ENCODE data around the gene PNMA6E.

PNMA6E gene

DNA sequence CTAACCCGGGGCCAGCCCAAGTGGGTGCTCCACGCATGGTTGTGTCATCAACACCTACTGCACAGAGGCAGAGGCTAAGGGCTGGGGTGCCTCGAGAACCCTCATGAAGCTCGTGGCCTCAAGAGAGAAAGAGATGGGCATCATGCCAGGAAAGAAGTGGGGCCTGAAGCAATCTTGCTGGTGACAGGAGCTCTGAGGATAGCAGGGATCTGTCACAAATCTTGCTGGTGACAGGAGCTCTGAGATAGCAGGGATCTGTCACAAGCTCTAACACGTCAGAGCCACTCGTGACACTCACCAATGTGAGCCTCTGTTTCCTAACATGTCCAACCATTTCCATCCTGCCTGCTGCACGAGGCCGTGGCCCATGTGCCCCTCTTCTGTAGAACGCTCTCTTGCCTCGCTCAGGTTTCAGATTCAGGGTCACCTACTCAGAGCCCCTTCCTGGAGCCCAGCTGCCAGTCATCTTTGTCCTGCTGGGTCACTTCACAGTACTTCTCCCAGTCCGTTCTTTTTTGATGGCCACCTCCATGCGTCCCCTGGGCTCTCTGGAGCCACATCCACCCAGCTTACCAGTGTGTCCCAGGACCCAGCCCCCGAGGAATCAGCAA, 21.1 kb downstream of the PNMA6E start:
- no peak overlapping the region for H3K9ac ChIP-seq (ENCODE audit: low read length)

GRCh38 chrX:153379508-153379907, 21.6 kb downstream of the PNMA6E start:
- no peak overlapping the region for H3K9ac ChIP-seq (ENCODE audit: low read length)
- H3K9me3 ChIP-seq (ENCODE audit: control insufficient read depth, low read depth, low read length) = peaks cover 27% of the 10 kb centered on the region
- no peaks in the 10 kb centered on the region for H3K4me1 ChIP-seq (ENCODE audit: control insufficient read depth, low read depth, low read length)
- H3K36me3 ChIP-seq (ENCODE audit: control insufficient read depth, low read depth, low read length) = no peaks in the 10 kb centered on the region
- no peak overlapping the region for H3K4me3 ChIP-seq (ENCODE audit: low read length)
- no peak overlapping the region for H3K27ac ChIP-seq (ENCODE audit: low read length)
- no peaks in the 10 kb centered on the region for H3K27me3 ChIP-seq (ENCODE audit: control insufficient read depth, insufficient read depth, low read length)

More for the DNA sequence above, 21.1 kb downstream of the PNMA6E start:
- H3K4me3 ChIP-seq (ENCODE audit: low read length) = no peak overlapping the region
- no peak overlapping the region for H3K27ac ChIP-seq (ENCODE audit: low read length)
- H3K36me3 ChIP-seq (ENCODE audit: control insufficient read depth, low read depth, low read length) = no peaks in the 10 kb centered on the region
- peaks cover 26% of the 10 kb centered on the region for H3K9me3 ChIP-seq (ENCODE audit: control insufficient read depth, low read depth, low read length)
- no peaks in the 10 kb centered on the region for H3K27me3 ChIP-seq (ENCODE audit: control insufficient read depth, insufficient read depth, low read length)
- no peaks in the 10 kb centered on the region for H3K4me1 ChIP-seq (ENCODE audit: control insufficient read depth, low read depth, low read length)

- no peak overlapping the region for H3K4me3 ChIP-seq (ENCODE audit: low read length)
- no peak overlapping the region for H3K27ac ChIP-seq (ENCODE audit: low read length)
- peaks cover 26% of the 10 kb centered on the region for H3K9me3 ChIP-seq (ENCODE audit: control insufficient read depth, low read depth, low read length)
- no peak overlapping the region for H3K9ac ChIP-seq (ENCODE audit: low read length)
- no peaks in the 10 kb centered on the region for H3K36me3 ChIP-seq (ENCODE audit: control insufficient read depth, low read depth, low read length)
- H3K27me3 ChIP-seq (ENCODE audit: control insufficient read depth, insufficient read depth, low read length) = no peaks in the 10 kb centered on the region
- H3K4me1 ChIP-seq (ENCODE audit: control insufficient read depth, low read depth, low read length) = no peaks in the 10 kb centered on the region
Observed at GRCh38 chrX:153378607-153379006, 22.5 kb downstream of the PNMA6E start.

DNA sequence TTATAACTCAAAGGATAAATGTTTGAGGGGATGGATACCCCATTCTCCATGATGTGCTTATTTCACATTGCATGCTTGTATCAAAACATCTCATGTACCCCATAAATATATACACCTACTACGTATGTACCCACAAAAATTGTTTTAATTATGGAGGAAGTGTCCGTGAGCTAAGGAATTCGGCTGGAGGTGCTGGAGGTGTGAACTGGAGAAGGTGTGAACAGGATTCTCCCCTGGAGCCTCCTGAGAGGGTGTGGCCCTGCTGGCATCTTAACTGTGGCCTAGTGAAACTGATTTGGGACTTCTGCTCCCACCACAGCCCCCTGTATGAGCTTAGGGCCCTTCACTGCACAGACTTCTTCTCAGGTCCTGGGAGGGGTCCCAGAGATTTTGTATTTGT, 23.4 kb downstream of the PNMA6E start:
- no peak overlapping the region for H3K9ac ChIP-seq (ENCODE audit: low read length)
- no peak overlapping the region for H3K27ac ChIP-seq (ENCODE audit: low read length)
- H3K9me3 ChIP-seq (ENCODE audit: control insufficient read depth, low read depth, low read length) = peaks cover 17% of the 10 kb centered on the region
- H3K4me3 ChIP-seq (ENCODE audit: low read length) = no peak overlapping the region
- no peaks in the 10 kb centered on the region for H3K4me1 ChIP-seq (ENCODE audit: control insufficient read depth, low read depth, low read length)
- no peaks in the 10 kb centered on the region for H3K36me3 ChIP-seq (ENCODE audit: control insufficient read depth, low read depth, low read length)
- no peaks in the 10 kb centered on the region for H3K27me3 ChIP-seq (ENCODE audit: control insufficient read depth, insufficient read depth, low read length)

DNA sequence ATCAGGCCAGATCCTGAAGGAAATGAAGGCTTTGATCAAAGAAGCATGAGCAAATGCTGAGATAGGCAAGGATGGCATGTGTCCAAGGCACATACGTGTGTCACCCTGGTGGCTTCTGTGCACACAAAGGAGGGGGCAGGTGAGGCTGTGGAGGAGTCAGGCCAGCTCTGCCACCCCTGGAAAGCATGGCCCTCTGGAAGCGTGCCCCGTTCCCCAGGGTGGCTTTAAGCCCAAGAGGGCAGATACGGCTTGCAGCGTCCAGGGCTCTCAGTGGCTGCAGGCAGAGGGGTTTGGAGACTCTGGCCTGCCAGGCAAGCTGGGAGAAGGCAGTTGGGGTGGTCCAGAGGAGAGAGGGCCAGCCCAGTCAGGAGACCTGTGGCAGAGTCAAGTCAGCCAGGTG, 25.6 kb downstream of the PNMA6E start:
- Histone ChIP-seq H3K36me3 (ENCODE audit: control insufficient read depth, low read depth, low read length) (no peaks in the 10 kb centered on the region), H3K9me3 (ENCODE audit: control insufficient read depth, low read depth, low read length) (peaks cover 13% of the 10 kb centered on the region), H3K4me1 (ENCODE audit: control insufficient read depth, low read depth, low read length) (no peaks in the 10 kb centered on the region), H3K4me3 (ENCODE audit: low read length) (no peak overlapping the region), H3K27ac (ENCODE audit: low read length) (no peak overlapping the region), H3K9ac (ENCODE audit: low read length) (no peak overlapping the region), H3K27me3 (ENCODE audit: control insufficient read depth, insufficient read depth, low read length) (no peaks in the 10 kb centered on the region)

DNA sequence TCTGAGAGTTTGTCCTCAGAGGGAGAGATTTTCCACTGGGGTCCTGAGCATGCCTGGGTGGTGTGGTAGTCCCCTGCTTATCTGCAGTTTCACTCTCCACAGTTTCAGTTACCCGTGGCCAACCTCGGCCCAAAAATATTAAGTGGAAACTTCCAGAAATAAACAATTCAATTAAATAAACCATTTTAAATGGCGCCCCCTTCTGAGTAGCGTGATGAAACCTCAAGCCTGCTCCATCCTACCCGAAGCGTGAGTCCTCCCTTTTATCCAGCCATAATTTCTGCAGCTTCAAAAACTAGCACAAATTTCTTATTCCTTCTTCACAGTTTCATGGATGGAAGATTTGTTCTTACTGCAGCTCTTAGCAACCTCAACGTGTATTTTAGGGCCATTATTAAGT, 26.7 kb downstream of the PNMA6E start:
- no peaks in the 10 kb centered on the region for H3K4me1 ChIP-seq (ENCODE audit: control insufficient read depth, low read depth, low read length)
- H3K27ac ChIP-seq (ENCODE audit: low read length) = no peak overlapping the region
- H3K4me3 ChIP-seq (ENCODE audit: low read length) = no peak overlapping the region
- H3K9me3 ChIP-seq (ENCODE audit: control insufficient read depth, low read depth, low read length) = peaks cover 11% of the 10 kb centered on the region
- no peaks in the 10 kb centered on the region for H3K36me3 ChIP-seq (ENCODE audit: control insufficient read depth, low read depth, low read length)
- no peak overlapping the region for H3K9ac ChIP-seq (ENCODE audit: low read length)
- no peaks in the 10 kb centered on the region for H3K27me3 ChIP-seq (ENCODE audit: control insufficient read depth, insufficient read depth, low read length)

- Histone ChIP-seq H3K36me3 (ENCODE audit: control insufficient read depth, low read depth, low read length) (no peaks in the 10 kb centered on the region), H3K27me3 (ENCODE audit: control insufficient read depth, insufficient read depth, low read length) (no peaks in the 10 kb centered on the region), H3K9me3 (ENCODE audit: control insufficient read depth, low read depth, low read length) (peaks cover 11% of the 10 kb centered on the region), H3K4me3 (ENCODE audit: low read length) (no peak overlapping the region), H3K4me1 (ENCODE audit: control insufficient read depth, low read depth, low read length) (no peaks in the 10 kb centered on the region), H3K9ac (ENCODE audit: low read length) (no peak overlapping the region), H3K27ac (ENCODE audit: low read length) (no peak overlapping the region)
Observed at GRCh38 chrX:153372949-153373348, 28.2 kb downstream of the PNMA6E start.

- no peaks in the 10 kb centered on the region for H3K27me3 ChIP-seq (ENCODE audit: control insufficient read depth, insufficient read depth, low read length)
- H3K4me1 ChIP-seq (ENCODE audit: control insufficient read depth, low read depth, low read length) = no peaks in the 10 kb centered on the region
- no peak overlapping the region for H3K4me3 ChIP-seq (ENCODE audit: low read length)
- H3K27ac ChIP-seq (ENCODE audit: low read length) = no peak overlapping the region
- H3K36me3 ChIP-seq (ENCODE audit: control insufficient read depth, low read depth, low read length) = no peaks in the 10 kb centered on the region
- H3K9me3 ChIP-seq (ENCODE audit: control insufficient read depth, low read depth, low read length) = peaks cover 5% of the 10 kb centered on the region
- H3K9ac ChIP-seq (ENCODE audit: low read length) = no peak overlapping the region
Observed at GRCh38 chrX:153371256-153371655, 29.9 kb downstream of the PNMA6E start.

DNA sequence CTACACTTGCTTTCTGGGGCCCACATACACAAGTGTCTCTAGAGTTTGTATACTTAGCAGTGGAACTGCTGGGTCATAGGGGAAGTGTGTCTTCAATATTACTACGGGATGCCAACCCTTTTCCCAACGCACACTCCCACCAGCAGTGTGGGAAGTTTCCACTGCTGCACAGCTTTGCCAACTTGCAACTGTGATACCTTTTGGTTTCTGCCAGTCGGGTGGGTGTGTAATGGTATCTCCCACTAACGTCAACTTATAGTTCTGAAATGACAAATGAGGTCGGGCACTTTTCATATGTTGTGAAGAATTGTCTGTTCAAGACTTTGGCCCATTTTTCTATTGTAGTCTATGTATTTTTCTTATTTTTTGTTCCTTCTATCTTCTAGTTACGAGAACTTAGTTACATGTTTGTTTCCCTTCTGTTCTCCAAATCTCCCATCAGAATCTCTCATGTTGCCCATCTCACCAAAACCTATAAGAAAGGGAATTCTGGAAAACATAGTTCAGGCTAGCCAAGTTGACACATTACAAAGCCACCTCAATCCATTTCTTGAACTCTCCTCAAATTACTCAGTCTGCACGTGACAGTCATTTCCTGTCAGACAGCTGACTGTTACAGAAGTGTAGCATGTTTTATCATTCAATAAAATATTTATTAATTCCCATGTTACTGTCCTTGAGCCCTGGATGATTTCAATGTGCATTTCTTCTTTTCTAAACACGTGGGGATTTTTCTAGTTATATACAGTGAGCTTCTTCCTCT, 30.7 kb downstream of the PNMA6E start:
- Histone ChIP-seq H3K4me3 (ENCODE audit: low read length) (no peak overlapping the region), H3K9ac (ENCODE audit: low read length) (no peak overlapping the region), H3K27ac (ENCODE audit: low read length) (no peak overlapping the region), H3K4me1 (ENCODE audit: control insufficient read depth, low read depth, low read length) (no peaks in the 10 kb centered on the region), H3K36me3 (ENCODE audit: control insufficient read depth, low read depth, low read length) (no peaks in the 10 kb centered on the region), H3K27me3 (ENCODE audit: control insufficient read depth, insufficient read depth, low read length) (no peaks in the 10 kb centered on the region), H3K9me3 (ENCODE audit: control insufficient read depth, low read depth, low read length) (peaks cover 5% of the 10 kb centered on the region)

- no peak overlapping the region for H3K4me3 ChIP-seq (ENCODE audit: low read length)
- no peak overlapping the region for H3K9ac ChIP-seq (ENCODE audit: low read length)
- H3K9me3 ChIP-seq (ENCODE audit: control insufficient read depth, low read depth, low read length) = peaks cover 5% of the 10 kb centered on the region
- no peak overlapping the region for H3K27ac ChIP-seq (ENCODE audit: low read length)
- H3K36me3 ChIP-seq (ENCODE audit: control insufficient read depth, low read depth, low read length) = no peaks in the 10 kb centered on the region
- H3K4me1 ChIP-seq (ENCODE audit: control insufficient read depth, low read depth, low read length) = no peaks in the 10 kb centered on the region
- H3K27me3 ChIP-seq (ENCODE audit: control insufficient read depth, insufficient read depth, low read length) = no peaks in the 10 kb centered on the region
Observed at GRCh38 chrX:153366878-153367538, 34.1 kb downstream of the PNMA6E start.

GRCh38 chrX:153366119-153366518, 35.0 kb downstream of the PNMA6E start:
- H3K36me3 ChIP-seq (ENCODE audit: control insufficient read depth, low read depth, low read length) = no peaks in the 10 kb centered on the region
- H3K9me3 ChIP-seq (ENCODE audit: control insufficient read depth, low read depth, low read length) = peaks cover 5% of the 10 kb centered on the region
- H3K4me3 ChIP-seq (ENCODE audit: low read length) = no peak overlapping the region

More at GRCh38 chrX:153366119-153366518, 35.0 kb downstream of the PNMA6E start:
- Histone ChIP-seq H3K27me3 (ENCODE audit: control insufficient read depth, insufficient read depth, low read length) (no peaks in the 10 kb centered on the region), H3K27ac (ENCODE audit: low read length) (no peak overlapping the region), H3K9ac (ENCODE audit: low read length) (no peak overlapping the region), H3K4me1 (ENCODE audit: control insufficient read depth, low read depth, low read length) (no peaks in the 10 kb centered on the region)

Measured in iPS-18a (cell line).